GM10248 (cell line): Measurements from ENCODE around the gene PIK3R4.

Experiments used
- CTCF ChIA-PET: fragments of 300-600 bp; sonication (Branson Sonifier 250); formaldehyde crosslinking; extraction: SDS; loops from one replicate; lab custom pipeline; 2021; ENCODE audit warnings: antibody characterized with exemption; lab: Yijun Ruan, JAX
- POLR2A ChIA-PET: fragments of 350-650 bp; sonication (Branson Sonifier 250); formaldehyde crosslinking; extraction: SDS; loops from one replicate; lab custom pipeline; 2020; ENCODE audit warnings: antibody characterized with exemption; lab: Yijun Ruan, JAX
- DNase-seq: peaks from one replicate; pipeline ENCODE4 v3.0.0; 2012; ENCODE audit errors: extremely low spot score
- TF ChIP-seq, protein P1 (sequence below): IDR thresholded peaks from 2 replicates; pipeline ENCODE4 v1.5.1; 2012; ENCODE audit warnings: mild to moderate bottlenecking, low read depth; ENCODE audit errors: extremely low read depth, missing control alignments, control extremely low read depth

Gene PIK3R4

GRCh38 chr3:130677343-130677742 is 69.3 kb downstream of the PIK3R4 start:
- POLR2A ChIA-PET, result no interaction called here
- TF ChIP-seq, protein P1, sequence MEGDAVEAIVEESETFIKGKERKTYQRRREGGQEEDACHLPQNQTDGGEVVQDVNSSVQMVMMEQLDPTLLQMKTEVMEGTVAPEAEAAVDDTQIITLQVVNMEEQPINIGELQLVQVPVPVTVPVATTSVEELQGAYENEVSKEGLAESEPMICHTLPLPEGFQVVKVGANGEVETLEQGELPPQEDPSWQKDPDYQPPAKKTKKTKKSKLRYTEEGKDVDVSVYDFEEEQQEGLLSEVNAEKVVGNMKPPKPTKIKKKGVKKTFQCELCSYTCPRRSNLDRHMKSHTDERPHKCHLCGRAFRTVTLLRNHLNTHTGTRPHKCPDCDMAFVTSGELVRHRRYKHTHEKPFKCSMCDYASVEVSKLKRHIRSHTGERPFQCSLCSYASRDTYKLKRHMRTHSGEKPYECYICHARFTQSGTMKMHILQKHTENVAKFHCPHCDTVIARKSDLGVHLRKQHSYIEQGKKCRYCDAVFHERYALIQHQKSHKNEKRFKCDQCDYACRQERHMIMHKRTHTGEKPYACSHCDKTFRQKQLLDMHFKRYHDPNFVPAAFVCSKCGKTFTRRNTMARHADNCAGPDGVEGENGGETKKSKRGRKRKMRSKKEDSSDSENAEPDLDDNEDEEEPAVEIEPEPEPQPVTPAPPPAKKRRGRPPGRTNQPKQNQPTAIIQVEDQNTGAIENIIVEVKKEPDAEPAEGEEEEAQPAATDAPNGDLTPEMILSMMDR, result no peak
- CTCF ChIA-PET, result interaction anchor here (1.3 to 1.9 kb wide), 2 partner anchors 24 to 81 kb away, joined by 3 to 5 read pairs; no protein-coding TSS in a partner anchor
- no peak for DNase-seq

GRCh38 chr3:130671545-130672312 is 74.9 kb downstream of the PIK3R4 start:
- POLR2A ChIA-PET, result no interaction called here
- CTCF ChIA-PET, result interaction anchor here (1.5 kb wide), 1 partner anchor 20 kb away, joined by 5 read pairs; no protein-coding TSS in a partner anchor
- TF ChIP-seq, protein P1, result no peak
- no peak for DNase-seq

DNA sequence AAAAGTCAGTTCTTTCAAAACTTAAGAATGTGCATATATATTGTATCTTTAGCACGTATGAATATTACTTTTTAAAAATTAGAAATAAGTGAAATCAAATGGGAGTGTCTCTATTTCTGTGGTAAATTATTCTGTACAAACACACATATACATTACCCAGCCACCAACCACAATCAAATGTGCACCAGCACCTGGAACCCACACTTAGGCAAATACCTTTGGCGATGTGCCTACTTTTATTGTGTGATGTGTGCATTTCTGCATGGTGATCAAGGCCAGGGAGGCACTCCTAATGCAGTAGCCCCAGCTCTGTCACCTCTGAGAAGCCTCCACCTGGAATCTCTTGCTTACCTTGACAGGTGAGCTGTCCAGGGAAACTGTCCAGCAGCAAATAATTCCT is 76.9 kb downstream of the PIK3R4 start:
- CTCF ChIA-PET, result interaction anchor here (1.2 to 1.6 kb wide), 3 partner anchors 11 to 15 kb away, joined by 3 to 4 read pairs (median 4); no protein-coding TSS in a partner anchor
- no peak for DNase-seq

DNA sequence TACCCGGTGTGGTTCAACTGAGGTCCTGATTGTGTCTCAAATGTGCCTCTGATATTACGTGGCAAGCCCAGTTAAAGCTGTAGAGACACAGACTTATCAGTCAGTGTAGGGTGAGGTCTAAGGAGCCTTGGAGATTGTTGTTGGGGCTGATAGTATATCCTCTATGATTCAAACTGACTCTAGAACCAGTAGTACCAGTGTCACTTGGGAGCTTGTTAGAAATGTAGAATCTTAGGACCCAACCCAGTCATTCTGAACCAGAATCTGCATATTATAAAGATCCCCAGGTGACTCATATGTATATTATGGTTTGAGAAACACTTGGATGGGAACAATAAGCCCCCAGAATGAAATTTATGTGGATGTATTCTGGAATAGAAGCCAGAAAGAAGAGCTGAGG is 83.5 kb downstream of the PIK3R4 start:
- POLR2A ChIA-PET, result interaction anchor here (0.5 kb wide), 1 partner anchor 34 kb away, joined by 4 read pairs; no protein-coding TSS in a partner anchor
- TF ChIP-seq, protein P1, result no peak
- DNase-seq, result no peak
- CTCF ChIA-PET, result interaction anchor here (0.8 to 1.4 kb wide), 2 partner anchors 9 to 11 kb away, joined by 3 to 4 read pairs; no protein-coding TSS in a partner anchor

More for the DNA sequence above, 76.9 kb downstream of the PIK3R4 start:
- POLR2A ChIA-PET, result no interaction called here
- TF ChIP-seq, protein P1, result no peak

GRCh38 chr3:130662501-130662996 is 84.1 kb downstream of the PIK3R4 start:
- CTCF ChIA-PET, result interaction anchor here (0.8 kb wide), 1 partner anchor 12 kb away, joined by 3 read pairs; no protein-coding TSS in a partner anchor
- TF ChIP-seq, protein P1, result no peak
- DNase-seq, result no peak
- POLR2A ChIA-PET, result interaction anchor here (0.5 kb wide), 1 partner anchor 34 kb away, joined by 4 read pairs; no protein-coding TSS in a partner anchor

- ChIA-PET CTCF (no interaction called here), POLR2A (no interaction called here)
- TF ChIP-seq, protein P1, result no peak
- DNase-seq, result no peak
Observed at GRCh38 chr3:130661140-130661891, 85.3 kb downstream of the PIK3R4 start.
